Stromal cell of bone marrow (primary cell): ENCODE measurements around the gene PWWP2B.

Source experiments
- DNase-seq: peaks from one replicate; pipeline ENCODE4 v3.0.0-alpha.2; 2012; ENCODE audit warnings: low read depth

PWWP2B gene

GRCh38 chr10:132459301-132460003, 62.5 kb downstream of the PWWP2B start:
- DNase-seq, result no peak

DNA sequence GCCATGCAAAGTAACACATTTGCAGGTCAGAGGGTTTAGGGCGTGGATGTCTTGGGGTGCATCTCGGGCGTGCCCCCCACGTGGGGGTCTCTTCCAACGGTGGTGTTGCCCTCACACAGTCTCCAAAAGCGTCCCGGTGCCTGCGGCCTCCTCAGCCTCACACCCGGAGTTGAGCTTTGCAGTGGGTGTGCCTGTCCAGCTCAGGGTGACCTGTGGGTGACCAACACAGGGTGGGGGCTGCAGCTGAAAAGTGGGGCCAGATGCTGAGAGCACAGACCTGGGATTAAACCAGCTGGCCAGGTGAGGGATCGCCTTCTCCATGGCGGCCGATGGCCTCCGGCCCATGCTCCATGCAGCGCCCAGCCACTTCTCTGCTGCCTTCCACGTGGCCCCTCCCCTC, 63.1 kb downstream of the PWWP2B start:
- no peak for DNase-seq

DNA sequence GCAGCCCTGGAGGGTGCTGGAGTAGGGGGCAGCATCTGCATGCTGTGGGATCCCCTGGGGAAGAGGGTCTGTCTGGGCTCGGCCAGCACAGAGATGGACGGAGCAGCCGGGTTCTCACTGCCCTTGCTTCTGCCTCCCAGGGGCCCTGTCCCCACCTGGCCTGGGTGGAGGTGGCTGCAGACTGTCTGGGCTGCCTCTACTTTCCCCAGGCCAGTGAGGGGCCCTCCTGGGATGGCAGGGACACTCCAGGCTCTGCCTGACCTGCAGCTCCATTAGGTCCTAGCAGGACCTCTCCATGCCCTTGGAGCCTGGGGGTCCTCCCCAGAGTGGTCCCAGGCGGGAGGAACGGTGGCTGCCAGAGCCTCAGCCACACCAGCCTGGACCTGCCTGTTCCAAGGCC, 63.7 kb downstream of the PWWP2B start:
- no peak for DNase-seq

GRCh38 chr10:132461103-132461682, 64.2 kb downstream of the PWWP2B start:
- no peak for DNase-seq

DNA sequence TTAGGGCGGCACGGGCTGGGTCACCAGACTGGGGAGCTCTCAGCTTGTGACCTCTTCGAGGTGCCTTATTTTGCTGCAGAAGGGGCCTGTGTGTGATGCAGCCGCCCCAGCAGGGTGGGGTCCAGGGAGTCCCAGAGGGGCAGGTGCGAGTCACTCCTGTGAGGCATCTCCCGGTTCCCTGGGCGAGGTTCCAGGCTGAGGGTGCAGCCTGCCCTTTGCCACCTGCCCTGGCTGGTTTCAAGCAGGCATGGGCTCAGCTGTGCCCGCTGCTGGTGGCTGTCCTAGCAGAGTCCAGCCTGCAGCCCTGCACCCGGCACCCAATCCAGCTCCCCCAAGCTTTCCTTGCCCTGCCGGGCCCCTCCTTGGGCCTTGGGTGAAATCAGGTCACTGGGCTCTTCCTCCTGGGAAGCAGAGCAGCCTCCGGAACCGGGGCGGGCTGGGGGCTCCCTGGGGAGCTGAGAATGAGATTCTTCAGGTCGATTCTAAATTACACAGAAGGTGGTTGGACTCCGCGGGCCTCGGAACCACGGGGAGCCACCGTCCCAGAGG, 64.8 kb downstream of the PWWP2B start:
- no peak for DNase-seq

- no peak for DNase-seq
Observed at GRCh38 chr10:132462463-132463332, 65.7 kb downstream of the PWWP2B start.

GRCh38 chr10:132463333-132464255, 66.6 kb downstream of the PWWP2B start:
- no peak for DNase-seq

DNA sequence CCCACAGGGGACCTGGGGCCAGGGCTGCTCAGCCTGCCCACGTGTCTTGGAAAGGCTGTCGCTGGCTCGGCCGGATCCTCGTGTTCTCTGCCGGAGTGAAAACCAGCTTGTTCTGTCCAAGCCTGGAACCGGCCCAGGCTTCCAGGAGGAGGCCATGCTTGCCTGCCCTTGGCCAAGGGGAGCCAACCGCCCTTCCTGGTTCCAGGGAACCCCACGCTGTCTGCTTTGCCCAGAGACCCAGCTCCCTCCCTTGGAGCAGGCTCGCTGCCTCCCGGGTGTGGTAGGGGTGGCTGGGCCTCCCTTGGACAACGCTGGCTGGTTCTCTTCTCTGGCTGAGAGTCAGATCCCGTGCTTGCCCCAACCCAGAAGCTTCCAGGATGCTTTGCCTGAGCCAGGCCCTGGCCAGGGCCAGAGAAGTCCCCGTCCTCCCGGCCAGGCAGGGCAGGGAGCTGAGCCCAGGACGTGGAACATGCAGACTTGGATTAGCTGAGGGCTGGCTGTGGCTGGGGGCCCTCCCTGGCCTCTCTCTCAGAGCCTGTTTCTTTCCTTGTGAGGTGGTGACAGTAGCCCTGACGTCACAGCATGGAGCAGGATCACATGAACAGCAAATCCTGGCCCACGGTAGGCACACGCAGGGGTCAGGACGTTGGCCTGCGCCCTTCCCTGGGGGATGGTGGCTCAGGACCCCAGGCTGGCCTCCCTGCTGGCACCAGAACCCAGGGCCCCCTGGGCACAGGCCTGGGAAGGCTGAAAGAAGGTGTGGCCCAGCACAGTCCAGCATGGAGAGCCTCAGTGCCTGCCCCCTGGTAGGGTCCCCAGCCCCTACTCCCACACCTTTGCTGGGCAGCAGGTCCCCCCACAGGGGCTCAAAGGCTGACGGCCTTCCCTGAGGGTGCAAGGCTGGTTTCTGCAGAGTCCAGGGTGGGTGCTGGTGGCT, 67.5 kb downstream of the PWWP2B start:
- DNase-seq, result no peak

DNA sequence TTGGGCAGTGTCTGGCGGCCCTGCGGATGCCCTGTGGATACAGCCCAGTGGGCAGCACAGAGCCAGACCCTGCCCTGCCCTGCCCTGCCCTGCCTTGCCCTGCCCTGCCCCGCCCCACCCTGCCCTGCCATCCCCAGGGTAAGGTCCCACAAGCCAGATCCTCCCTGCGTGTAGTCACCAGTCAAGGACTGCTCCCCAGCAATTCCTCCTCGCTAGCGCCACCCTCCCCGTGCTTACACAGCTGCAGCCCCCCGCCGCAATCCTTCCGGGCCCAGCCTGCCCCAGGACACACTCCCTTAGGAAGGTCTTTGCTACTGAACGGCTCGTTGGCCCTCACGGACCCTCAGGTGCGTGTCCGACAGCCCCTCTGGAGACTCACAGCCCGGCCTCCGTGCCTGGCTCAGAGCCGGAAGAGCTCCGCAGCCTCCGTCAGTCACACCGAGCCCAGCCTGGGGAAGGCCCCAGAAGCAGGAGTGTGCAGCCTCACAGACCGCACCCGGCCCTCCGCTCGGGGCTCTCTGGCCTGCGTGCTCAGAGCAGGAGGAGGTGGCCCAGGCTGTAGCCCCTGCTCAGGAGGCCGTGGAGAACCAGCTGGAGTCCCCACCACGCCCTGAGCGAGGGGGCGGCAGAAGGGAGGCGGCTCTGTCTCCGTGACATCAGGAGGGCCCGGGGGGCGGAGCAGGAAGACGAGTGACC, 68.3 kb downstream of the PWWP2B start:
- DNase-seq, result no peak

DNA sequence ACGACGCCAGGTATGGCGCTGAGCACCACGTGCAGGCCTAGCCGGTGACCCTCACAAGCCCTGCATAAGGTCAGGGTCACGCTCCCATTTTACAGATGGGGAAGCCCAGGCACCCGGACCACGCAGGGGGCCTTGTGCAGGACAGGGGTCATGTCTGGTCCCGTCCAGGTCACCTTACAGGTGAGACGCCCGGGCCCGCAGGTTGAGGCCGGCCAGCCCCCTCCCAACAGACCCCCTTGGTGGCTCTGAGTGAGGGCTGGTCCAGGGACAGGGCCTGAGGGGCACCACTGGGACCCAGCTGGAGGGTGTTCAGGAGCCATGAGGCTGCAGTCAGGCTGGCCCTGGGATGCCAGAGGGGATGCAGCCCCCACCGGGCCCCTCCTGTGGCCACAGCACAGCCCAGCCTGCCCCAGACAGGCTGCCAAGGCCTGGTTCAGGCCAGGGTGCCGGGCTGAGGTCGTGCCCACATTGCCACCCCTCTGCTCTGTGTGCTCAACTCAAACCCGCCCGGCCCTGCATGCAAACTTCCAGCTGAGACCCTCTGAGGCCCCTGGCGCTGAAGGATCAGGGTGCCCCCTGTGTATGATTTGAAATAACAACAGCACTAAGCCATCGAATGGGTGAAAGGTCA, 69.0 kb downstream of the PWWP2B start:
- DNase-seq, result no peak

GRCh38 chr10:132466520-132467463, 69.8 kb downstream of the PWWP2B start:
- no peak for DNase-seq
